GM21717 (cell line): ENCODE results near the gene EPS8L1.
"Not testable (repeated sequence)": the region's sequence is repeated elsewhere in the genome, so short reads cannot be mapped to it uniquely, and the experiment has no call there.

Experiments used
- ATAC-seq: cut with Tn5 transposase; IDR thresholded peaks from one replicate; pipeline ENCODE4 v1.9.1; 2021; ENCODE audit warnings: mild to moderate bottlenecking, moderate library complexity; ENCODE audit not compliant: unreplicated experiment

The EPS8L1 gene

DNA sequence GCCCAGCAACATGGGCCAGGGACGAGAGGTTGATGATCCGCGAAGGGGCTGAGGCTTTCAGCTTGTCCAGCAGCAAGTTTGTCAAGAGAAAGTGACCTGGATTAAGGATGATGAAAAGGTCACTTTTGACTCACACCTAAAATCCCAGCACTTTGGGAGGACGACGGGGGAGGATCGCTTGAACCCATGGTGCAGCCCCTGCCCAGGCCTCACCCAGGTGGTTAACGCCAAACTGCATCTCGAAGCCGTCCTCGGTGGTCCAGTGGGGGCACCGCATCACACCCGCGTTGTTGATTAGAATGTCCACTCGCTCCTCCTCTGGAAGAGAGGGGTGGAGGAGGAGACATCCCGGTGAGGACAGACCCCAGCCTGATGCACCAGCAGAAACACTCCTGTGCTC lies 27.2 kb upstream of the EPS8L1 start:
- ATAC-seq, result no peak

DNA sequence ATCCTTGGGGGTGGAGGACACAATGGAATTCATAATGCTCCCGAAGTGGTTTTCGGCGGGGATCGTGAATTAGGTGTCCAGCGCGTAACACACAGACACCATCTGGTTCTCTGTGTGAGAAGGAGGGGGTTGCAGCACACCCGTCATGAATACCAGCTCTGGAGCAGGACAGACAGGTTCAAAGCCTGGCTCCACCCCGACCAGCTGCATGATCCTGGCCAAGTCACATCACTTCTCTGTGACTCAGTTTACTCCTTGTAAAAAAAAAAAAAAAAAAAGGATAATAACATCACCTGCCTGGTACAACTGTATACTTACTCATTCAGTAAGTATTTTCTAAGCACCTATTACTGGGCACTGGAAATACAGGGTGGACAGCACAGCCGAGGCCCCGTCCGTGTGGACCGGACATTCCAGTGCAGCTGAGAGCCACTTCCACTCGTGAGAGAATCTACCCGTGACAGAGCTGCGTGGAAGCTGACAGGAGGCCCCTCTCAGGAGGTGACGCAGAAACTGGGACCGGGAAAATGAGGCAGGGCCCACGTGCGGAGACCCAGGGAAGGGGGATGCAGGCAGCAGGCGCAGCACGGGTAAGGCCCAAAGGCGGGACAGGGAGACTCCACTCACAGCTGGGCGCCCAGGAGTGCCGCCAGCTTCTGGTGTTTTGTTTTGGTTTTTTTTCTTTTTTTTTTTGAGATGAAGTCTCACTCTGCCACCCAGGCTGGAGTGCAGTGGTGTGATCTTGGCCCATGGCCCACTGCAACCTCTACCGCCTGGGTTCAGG lies 24.7 kb upstream of the EPS8L1 start:
- no peak for ATAC-seq

DNA sequence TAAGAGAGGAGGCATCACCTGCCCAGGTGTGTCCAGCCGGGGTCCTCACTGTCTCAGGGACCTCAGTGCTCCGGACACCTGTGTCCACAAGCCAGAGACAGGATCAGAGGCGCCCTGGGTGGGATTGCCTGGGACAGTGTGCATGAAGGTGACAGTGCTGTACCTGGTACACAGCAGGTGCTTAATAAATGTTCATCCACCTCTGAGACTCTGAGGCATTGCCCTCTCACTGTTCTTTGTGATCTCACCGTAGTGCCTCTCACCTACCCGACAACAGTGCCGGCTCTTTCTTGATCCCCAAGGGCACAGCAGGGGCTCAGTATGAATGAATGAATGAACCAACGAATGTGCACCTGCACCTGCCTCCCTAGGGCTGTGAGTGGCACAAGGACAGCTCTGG lies 21.9 kb upstream of the EPS8L1 start:
- ATAC-seq, result no peak

DNA sequence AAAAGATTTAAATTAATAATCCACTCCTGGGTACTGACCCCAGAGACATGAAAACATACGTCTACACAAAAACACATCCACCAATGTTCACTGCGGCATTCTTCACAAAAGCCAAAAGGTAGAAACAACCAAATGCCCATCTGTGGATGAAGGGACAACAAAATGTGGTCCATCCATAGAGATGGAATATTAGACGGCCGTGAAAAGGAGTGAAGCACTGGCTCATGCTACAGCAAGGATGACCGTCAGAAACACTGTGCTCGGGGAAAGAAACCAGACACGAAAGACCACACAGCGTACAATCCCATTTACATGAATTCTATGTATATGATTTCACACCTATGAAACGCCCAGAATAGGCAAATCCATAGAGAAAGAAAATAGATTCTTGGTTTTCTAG lies 18.8 kb upstream of the EPS8L1 start:
- no peak for ATAC-seq

DNA sequence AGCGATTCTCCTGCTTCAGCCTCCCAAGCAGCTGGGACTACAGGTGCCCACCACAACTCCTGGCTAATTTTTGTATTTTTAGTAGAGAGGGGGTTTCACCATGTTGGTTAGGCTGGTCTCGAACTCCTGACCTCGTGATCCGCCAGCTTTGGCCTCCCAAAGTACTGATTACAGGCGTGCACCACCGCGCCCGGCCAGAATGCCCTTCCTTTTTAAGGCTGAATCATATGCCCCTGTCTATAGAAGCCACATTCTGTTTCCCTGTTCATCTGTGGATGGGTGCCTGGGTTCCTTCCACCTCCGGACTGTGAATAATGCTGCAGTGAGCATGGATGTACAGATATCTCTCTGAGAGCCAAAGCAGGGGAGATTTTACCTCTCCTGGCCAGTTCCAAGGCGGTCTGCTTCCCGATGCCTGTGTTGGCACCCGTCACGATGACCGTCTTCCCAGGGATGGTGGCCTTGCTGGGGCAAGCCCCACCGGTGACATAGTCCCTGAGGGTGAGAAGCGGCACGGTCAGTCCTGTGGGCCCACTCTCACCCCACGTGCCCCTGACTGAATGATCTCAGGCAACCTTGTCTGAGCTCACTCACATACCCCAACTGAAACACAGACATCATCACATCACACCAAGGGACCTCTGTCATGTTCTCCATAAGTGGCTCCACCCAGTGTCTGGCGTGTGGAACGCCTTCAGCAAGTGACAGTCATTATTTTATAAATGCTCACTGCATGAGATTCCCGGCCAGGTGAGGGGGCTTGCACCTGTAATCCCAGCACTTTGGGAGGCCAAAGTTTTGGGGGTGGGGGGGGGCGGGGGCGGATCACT lies 16.7 kb upstream of the EPS8L1 start:
- no peak for ATAC-seq

DNA sequence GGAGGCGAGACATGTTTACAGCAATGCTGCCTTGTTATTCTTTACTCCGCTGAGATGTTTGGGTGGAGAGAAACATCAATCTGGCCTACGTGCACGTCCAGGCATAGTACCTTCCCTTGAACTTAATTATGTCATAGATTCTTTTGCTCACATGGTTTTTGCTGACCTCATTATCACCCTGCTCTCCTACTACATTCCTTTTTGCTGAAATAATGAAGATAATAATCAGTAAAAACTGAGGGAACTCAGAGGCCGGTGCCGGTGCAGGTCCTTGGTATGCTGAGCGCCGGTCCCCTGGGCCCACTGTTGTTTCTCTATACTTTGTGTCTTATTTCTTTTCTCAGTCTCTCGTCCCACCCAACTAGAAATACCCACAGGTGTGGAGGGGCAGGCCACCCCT lies 15.4 kb upstream of the EPS8L1 start:
- ATAC-seq, result not testable (repeated sequence)

DNA sequence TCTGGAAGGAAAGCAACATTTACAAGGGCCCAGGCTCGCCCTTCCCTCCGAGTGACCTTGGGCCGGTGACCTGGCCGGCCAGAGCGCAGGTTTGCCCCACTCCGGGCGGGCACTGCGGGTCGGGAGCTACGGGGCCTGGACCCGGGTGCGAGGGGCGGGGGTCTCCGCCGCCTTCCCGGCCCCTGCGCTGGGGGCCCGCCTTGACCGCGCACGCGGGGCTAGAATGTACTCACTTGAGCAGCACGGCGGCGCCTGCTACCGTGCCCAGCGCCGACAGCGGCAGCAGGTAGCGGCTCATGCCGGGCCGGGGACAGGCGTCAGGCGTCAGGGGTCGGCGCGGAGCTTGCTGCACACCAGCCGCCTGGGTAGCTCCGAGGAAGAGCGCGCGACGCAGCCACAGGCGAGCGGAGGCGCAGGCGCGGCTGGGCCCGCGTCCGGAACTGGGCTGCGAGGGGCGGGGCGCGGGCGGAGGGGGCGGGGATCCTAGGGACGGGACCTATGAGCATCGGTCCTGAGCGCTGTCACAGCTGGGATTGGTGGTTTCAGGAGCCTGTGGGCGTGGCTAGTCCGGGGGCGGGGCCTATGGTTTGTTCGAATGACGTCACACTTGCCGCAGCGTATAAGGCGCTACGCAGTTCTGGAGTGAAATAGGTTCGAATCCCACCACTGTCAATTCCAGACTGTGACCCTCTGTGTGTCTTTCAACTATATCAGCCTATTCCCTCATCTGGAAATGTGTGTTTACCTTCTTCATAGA lies 12.8 kb upstream of the EPS8L1 start, which contains the start of gene RDH13:
RDH13 (minus strand) TSS at position 414 of the 757 bp plus-strand sequence; CDS start at position 298, 116 bp downstream.
- peak; percentile 77 for ATAC-seq

DNA sequence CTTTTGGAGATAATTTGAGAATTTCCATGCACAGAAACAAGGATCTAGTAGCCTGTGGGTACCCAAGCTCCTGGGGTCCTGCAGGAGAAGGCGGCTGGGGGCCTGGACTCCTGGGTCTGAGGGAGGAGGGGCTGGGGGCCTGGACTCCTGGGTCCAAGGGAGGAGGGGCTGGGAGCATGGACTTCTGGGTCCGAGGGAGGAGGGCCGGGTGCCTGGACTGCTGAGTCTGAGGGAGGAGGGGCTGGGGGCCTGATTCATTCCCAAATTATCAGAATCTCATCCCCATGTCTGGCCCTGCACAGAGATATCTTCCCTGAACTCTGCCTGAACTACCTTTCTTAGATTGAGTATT lies 12.2 kb upstream of the EPS8L1 start:
- no peak for ATAC-seq

DNA sequence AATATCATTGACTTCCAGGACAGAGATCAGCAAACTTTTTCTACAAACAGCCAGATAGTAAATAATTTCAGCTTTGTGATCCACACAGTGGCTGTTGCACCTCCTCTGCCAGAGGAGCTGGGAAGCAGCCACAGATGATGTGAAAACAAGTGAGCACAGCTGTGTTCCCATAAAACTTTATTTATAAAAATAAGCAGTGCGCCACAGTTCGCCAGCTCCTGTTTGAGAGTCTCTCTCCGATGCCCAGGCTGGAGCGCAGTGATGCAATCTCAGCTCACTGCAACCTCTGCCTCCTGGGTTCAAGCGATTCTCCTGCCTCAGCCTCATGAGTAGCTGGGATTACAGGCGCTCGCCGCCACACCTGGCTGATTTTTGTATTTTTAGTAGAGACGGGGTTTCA lies 10.2 kb upstream of the EPS8L1 start:
- not testable (repeated sequence) for ATAC-seq

DNA sequence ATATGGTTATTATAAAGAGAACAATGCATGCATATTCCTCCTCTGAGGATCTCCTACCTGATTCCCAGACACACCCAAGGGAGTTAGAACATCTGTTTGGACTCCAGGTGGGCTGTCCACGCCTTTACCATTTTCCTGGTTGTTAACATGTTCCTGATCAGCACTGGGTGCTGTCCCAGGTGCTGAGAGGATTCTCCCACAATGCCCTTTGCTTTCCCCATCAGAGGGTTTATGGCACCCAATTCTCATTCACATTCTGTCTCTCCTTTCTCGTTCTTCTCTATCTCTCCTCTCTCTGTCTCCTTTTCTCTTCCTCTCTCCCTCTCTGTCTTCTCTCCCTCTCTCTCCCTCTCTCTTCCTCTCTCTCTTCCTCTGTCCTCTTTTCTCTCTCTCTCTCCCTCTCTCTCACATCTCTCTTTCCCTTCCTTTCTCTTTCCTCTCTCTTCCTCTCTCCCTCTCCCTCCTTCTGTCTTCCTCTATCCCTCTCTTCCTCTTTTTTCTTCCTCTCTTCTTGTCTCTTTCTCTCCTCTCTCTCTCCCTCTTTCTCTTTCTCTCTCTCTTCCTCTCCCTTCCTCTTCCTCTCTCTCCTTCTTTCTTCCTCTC lies 9.5 kb upstream of the EPS8L1 start:
- ATAC-seq, result no peak

DNA sequence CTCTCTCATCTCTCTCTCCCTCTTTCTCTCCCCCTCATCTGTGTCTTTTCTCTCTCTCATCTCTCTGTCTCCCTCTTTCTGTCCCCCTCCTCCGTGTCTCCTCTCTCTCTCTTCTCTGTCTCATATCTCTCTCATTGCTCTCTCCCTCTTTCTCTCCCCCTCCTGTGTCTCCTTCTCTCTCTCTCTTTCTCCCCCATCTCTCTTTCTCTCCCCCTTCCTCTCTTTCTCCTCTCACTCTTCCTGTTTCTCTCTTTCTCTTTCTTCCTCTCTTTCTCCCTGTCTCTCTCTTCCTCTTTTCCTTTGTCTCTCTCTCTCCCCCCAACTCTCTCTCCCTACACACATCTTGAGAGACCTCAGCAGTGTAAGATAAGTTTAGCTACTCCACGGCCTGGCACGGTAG lies 7.8 kb upstream of the EPS8L1 start:
- ATAC-seq, result no peak

DNA sequence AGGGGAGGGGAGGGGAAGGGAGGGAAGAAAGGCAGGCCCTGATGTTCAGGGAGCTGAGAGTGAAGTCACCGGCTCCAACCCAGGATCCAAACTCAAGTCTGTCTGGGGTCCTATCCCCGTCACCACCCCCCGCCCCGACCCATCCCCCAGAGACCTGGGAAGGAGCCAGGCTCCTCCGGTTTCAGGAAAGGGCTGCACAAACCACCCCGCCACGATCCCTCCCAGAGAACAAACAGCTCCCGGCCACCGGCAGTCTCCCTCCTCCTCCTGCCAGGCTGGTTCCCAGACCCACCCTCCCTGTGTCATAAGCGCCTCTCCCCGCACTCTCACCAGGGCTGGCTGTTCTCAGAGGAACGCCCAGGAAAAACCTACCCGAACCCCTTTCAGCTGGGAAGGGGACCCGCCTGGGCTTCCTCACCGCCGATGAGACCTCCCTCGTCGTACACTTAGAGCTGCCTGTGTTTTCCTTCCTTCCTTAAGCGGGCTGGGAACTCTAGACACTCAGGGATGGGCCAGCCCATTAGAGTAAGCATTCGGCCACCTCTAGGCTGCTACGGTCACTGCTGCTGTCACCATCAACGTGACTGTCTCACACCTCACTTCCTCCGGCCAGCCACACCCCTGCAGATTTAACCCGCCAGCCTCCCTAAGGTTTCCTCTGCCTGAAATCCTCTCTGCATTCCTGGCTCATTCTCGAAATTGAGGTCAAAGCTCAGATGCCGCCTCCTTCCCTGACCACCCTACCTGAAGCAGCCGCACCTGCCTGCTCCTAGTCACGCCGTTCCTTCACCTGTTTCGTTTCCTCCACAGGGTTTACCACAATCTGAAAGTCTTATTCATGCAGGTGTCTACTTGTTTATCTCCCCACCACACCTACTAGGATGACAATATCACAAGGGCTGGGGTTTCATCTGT lies 6.5 kb upstream of the EPS8L1 start:
- no peak for ATAC-seq

DNA sequence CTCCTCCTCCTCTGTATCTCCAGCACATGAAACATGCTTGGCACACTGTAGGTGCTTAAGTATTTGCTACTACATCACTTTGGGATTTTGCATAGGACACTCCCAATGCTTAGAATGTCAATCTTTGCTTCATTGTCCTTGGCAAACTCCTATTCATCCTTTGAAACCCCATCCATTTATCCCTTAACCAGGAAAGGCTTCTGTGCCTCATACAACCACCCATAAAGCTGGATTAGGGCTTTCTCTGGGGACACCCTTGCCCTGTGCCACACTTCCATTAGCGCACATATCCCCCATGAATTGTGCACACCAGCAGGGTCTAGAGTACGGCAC lies 5.8 kb upstream of the EPS8L1 start:
- no peak for ATAC-seq

DNA sequence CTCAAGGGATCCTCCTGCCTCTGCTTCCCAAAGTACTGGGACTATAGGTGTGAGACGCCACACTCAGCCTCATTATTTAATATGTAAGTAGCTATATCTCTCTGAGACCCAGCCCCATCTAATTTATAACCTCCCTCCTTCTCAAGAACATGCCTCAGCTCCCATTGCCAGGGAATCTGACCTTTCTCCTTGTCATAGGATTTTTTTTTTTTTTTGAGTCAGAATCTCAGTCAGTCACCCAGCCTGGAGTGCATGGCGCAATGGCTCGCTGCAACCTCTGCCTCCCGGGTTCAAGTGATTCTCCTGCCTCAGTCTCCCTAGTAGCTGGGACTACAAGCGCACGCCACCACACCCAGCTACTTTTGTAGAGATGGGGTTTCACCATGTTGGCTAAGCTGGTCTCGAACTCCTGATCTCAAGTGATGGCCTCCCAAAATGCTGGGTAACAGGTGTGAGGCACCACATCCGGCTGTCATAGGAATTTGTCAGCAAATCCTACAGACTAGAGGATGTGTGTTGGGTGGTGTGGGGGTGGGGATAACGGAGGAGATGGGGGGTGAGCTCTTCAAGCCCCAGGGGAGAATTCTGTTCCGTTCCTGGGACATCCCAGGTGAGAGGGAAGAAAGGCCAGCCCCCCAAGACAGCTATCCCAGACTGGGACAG lies 5.1 kb upstream of the EPS8L1 start:
- ATAC-seq, result no peak

DNA sequence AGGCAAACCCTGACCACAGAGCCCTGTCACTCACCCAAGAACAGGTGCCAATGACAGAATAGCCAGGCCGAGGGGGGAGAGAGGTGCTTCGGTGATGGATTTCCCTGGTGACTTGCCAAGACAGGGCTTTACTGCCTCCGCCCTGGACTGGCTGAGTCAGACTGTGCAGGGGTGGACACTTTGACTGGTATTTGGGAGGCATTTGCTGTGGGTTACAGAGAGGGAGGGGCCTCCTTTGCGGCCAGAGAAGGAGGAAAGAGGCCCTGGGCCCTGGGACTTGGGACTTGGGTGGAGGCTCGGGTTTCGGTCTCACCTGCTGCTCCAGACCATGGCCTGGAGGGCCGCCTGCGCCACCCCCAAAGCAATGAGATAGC lies 4.6 kb upstream of the EPS8L1 start:
- ATAC-seq, result no peak

DNA sequence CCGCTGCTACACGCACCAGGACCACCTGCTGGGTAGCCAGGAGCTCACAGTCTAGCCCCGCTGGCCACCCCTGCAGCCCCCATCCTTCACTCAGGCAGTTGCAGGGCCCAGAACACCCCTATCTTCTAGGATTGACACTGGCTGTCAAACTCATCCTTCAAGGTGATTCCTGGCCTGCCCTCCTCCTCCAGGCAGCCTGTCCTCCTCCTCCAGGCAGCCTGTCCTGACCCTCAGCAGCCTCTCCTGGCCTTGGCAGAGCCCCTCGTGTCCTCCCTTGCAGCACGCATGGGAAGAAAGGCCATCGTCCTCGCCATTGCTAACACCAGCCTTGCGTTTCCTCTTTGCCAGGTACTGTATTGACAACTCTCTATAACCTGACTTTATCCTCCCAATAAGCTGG lies 3.8 kb upstream of the EPS8L1 start:
- no peak for ATAC-seq

DNA sequence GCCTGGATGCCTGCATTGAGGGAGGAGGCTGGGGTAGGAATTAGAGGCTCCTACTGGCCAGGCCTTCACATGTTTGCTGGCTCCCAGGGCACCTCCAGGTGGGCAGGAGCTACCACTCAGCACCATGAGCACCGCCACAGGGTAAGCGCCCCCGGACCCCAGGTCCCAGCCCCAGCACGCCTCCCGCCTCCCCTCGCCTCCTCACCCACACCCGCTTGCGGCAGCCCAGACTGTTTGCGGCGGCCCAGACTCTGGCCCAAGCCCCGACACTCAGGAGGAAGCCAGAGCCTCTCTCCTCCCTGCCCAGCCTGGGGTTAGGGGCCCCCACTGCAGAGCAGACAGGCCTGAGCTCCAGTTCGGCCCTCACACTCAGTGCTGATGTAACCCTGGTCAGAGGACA lies 652 bp downstream of the EPS8L1 start:
- no peak for ATAC-seq

DNA sequence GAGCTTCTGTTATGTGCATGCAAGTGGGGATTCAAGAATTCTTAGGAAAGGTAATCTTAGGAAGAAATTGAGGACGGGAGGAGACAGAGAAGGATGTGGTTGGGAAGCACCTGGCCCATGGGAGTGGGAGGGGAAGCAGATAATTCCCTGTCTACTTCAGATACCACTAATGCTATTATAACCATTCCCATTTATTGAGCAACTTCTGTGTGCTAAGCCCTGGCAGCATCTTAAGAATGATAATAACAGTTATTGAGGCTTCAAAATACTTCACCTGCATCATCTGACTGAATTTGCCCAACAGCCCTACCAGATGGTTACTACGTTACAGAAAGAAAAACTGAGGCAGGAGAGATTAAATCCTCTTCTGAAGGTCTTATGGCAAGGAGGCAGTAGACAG lies 1.4 kb downstream of the EPS8L1 start:
- ATAC-seq, result no peak

DNA sequence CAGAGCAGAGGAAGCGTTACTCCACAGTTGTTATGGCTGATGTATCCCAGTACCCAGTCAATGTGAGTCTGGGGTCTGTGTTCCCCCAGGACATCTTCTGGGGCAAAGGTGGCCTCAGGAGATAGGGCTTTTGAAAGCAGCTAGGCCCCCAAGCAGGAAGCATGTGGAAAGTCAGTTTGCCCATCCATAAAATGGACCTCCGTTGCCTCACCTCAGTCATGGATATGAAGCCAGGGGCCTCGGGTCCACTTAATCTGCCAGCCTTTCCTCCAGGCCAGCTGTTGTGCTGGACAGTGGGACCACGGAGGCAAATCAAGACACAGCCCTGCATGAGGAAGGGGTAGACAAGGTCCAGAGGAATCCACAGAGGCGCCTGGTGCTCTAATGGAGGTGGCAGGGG lies 3.3 kb downstream of the EPS8L1 start:
- no peak for ATAC-seq
